Chondrocyte (in vitro differentiated cells): ENCODE measurements around the gene STK11. TPM values are rescaled to one million over a fixed set of nuclear protein-coding genes. Genes with fewer than 3 reads are reported as not detected.

ENCODE experiments used
- DNase-seq: peaks from one replicate; pipeline ENCODE4 v3.0.0; 2021; ENCODE audit warnings: mixed read lengths, low spot score
- H3K27ac Mint-ChIP-seq: one replicate; pipeline ENCODE4 v1.8.0; 2021; ENCODE audit warnings: mild to moderate bottlenecking, moderate library complexity, mixed read lengths; ENCODE audit not compliant: unreplicated experiment
- H3K27me3 Mint-ChIP-seq: 2 replicates; pipeline ENCODE4 v1.8.0; 2021; ENCODE audit warnings: low read depth, mixed read lengths
- H3K36me3 Mint-ChIP-seq: 2 replicates; pipeline ENCODE4 v1.8.0; 2021; ENCODE audit warnings: low read depth, mixed read lengths
- H3K4me1 Mint-ChIP-seq: 2 replicates; pipeline ENCODE4 v1.8.0; 2021; ENCODE audit warnings: low read depth, mild to moderate bottlenecking, mixed read lengths
- H3K4me3 Mint-ChIP-seq: one replicate; pipeline ENCODE4 v1.8.0; 2021; ENCODE audit warnings: mild to moderate bottlenecking, moderate library complexity, mixed read lengths; ENCODE audit not compliant: unreplicated experiment
- H3K9me3 Mint-ChIP-seq: 2 replicates; pipeline ENCODE4 v1.8.0; 2021; ENCODE audit warnings: low read depth, mixed read lengths
- CTCF ChIP-seq: fragments of 200-600 bp; sonication (generic); IDR thresholded peaks from 2 replicates; pipeline ENCODE4 v1.5.0; 2021; ENCODE audit warnings: antibody characterized with exemption, mild to moderate bottlenecking, moderate library complexity
- total RNA-seq: library from RNA; stranded (reverse); gene quantifications from 3 replicates; pipeline ENCODE4 v1.2.1, GENCODE V29; 2021

The STK11 gene
- total RNA-seq, 1 donor from 2014 or later, result 42.3 TPM

GRCh38 chr19:1177322-1178114 lies 28.1 kb upstream of the STK11 start:
- H3K4me1 Mint-ChIP-seq, result peaks cover 30% of the 10 kb centered on the region
- peak overlapping the region; percentile 49 for H3K4me3 Mint-ChIP-seq
- H3K27ac Mint-ChIP-seq, result peak overlapping the region; percentile 94
- no peaks in the 10 kb centered on the region for H3K27me3 Mint-ChIP-seq
- TF ChIP-seq CTCF, result peak; percentile 64
- no peak for DNase-seq
- H3K9me3 Mint-ChIP-seq, result no peaks in the 10 kb centered on the region
- no peaks in the 10 kb centered on the region for H3K36me3 Mint-ChIP-seq

- DNase-seq, result no peak
- H3K36me3 Mint-ChIP-seq, result no peaks in the 10 kb centered on the region
- H3K27me3 Mint-ChIP-seq, result no peaks in the 10 kb centered on the region
- peaks cover 24% of the 10 kb centered on the region for H3K4me1 Mint-ChIP-seq
- H3K27ac Mint-ChIP-seq, result peak overlapping the region; percentile 69
- TF ChIP-seq CTCF, result no peak
- no peaks in the 10 kb centered on the region for H3K9me3 Mint-ChIP-seq
- no peak overlapping the region for H3K4me3 Mint-ChIP-seq
Measured at GRCh38 chr19:1181606-1182005, 24.0 kb upstream of the STK11 start.

- peaks cover 21% of the 10 kb centered on the region for H3K4me1 Mint-ChIP-seq
- H3K27ac Mint-ChIP-seq, result peak overlapping the region; percentile 24
- TF ChIP-seq CTCF, result no peak
- H3K27me3 Mint-ChIP-seq, result no peaks in the 10 kb centered on the region
- no peaks in the 10 kb centered on the region for H3K36me3 Mint-ChIP-seq
- no peak for DNase-seq
- H3K9me3 Mint-ChIP-seq, result no peaks in the 10 kb centered on the region
- H3K4me3 Mint-ChIP-seq, result no peak overlapping the region
Measured at GRCh38 chr19:1182068-1182467, 23.5 kb upstream of the STK11 start.

GRCh38 chr19:1182727-1183126 lies 22.9 kb upstream of the STK11 start:
- Mint-ChIP-seq H3K4me1 (peaks cover 14% of the 10 kb centered on the region), H3K27me3 (no peaks in the 10 kb centered on the region), H3K36me3 (no peaks in the 10 kb centered on the region), H3K4me3 (no peak overlapping the region), H3K27ac (no peak overlapping the region), H3K9me3 (no peaks in the 10 kb centered on the region)
- DNase-seq, result no peak
- no peak for TF ChIP-seq CTCF

- Mint-ChIP-seq H3K4me3 (no peak overlapping the region), H3K4me1 (peaks cover 11% of the 10 kb centered on the region), H3K36me3 (no peaks in the 10 kb centered on the region), H3K27ac (peak overlapping the region; percentile 36), H3K27me3 (no peaks in the 10 kb centered on the region), H3K9me3 (no peaks in the 10 kb centered on the region)
- DNase-seq, result no peak
- TF ChIP-seq CTCF, result no peak
Measured at GRCh38 chr19:1183543-1184172, 21.9 kb upstream of the STK11 start.
